Nephron progenitor cell (in vitro differentiated cells): Measurements from ENCODE around the gene LRRC1.

Source experiments
- DNase-seq: peaks from one replicate; pipeline ENCODE4 v3.0.0; 2021
- H3K27ac Mint-ChIP-seq: 2 replicates; pipeline ENCODE4 v1.8.0; 2021; ENCODE audit warnings: mild to moderate bottlenecking, moderate library complexity, mixed read lengths
- H3K27me3 Mint-ChIP-seq: 2 replicates; pipeline ENCODE4 v1.8.0; 2021; ENCODE audit warnings: mild to moderate bottlenecking, low read depth, mixed read lengths; ENCODE audit not compliant: poor library complexity
- H3K36me3 Mint-ChIP-seq: 2 replicates; pipeline ENCODE4 v1.8.0; 2021; ENCODE audit warnings: low read depth, mixed read lengths
- H3K4me1 Mint-ChIP-seq: 2 replicates; pipeline ENCODE4 v1.8.0; 2021; ENCODE audit warnings: mixed read lengths
- H3K4me3 Mint-ChIP-seq: 2 replicates; pipeline ENCODE4 v1.8.0; 2021; ENCODE audit warnings: mild to moderate bottlenecking, moderate library complexity, mixed read lengths
- H3K9me3 Mint-ChIP-seq: 2 replicates; pipeline ENCODE4 v1.8.0; 2021; ENCODE audit warnings: mild to moderate bottlenecking, moderate library complexity, mixed read lengths
- CTCF ChIP-seq: fragments of 200-600 bp; sonication (generic); IDR thresholded peaks from 2 replicates; pipeline ENCODE4 v1.5.0; 2021; ENCODE audit warnings: antibody characterized with exemption

The LRRC1 gene

GRCh38 chr6:53766930-53767329, 27.9 kb upstream of the LRRC1 start:
- Mint-ChIP-seq H3K4me3 (no peak overlapping the region), H3K27ac (no peak overlapping the region), H3K4me1 (no peaks in the 10 kb centered on the region), H3K9me3 (no peaks in the 10 kb centered on the region), H3K36me3 (no peaks in the 10 kb centered on the region), H3K27me3 (no peaks in the 10 kb centered on the region)
- DNase-seq: no peak
- no peak for TF ChIP-seq CTCF

GRCh38 chr6:53767941-53768340, 26.9 kb upstream of the LRRC1 start:
- no peaks in the 10 kb centered on the region for H3K4me1 Mint-ChIP-seq
- TF ChIP-seq CTCF: no peak
- peaks cover 1% of the 10 kb centered on the region for H3K9me3 Mint-ChIP-seq
- no peaks in the 10 kb centered on the region for H3K36me3 Mint-ChIP-seq
- H3K27ac Mint-ChIP-seq: no peak overlapping the region
- DNase-seq: no peak
- H3K27me3 Mint-ChIP-seq: no peaks in the 10 kb centered on the region
- H3K4me3 Mint-ChIP-seq: no peak overlapping the region

- TF ChIP-seq CTCF: no peak
- H3K36me3 Mint-ChIP-seq: peaks cover 1% of the 10 kb centered on the region
- H3K27me3 Mint-ChIP-seq: no peaks in the 10 kb centered on the region
- peaks cover 5% of the 10 kb centered on the region for H3K9me3 Mint-ChIP-seq
- no peaks in the 10 kb centered on the region for H3K4me1 Mint-ChIP-seq
- DNase-seq: no peak
- H3K4me3 Mint-ChIP-seq: no peak overlapping the region
- H3K27ac Mint-ChIP-seq: no peak overlapping the region
Observed at GRCh38 chr6:53768636-53769035, 26.2 kb upstream of the LRRC1 start.

- Mint-ChIP-seq H3K27me3 (no peaks in the 10 kb centered on the region), H3K4me1 (no peaks in the 10 kb centered on the region), H3K9me3 (peaks cover 24% of the 10 kb centered on the region), H3K4me3 (no peak overlapping the region), H3K36me3 (peaks cover 12% of the 10 kb centered on the region), H3K27ac (no peak overlapping the region)
- TF ChIP-seq CTCF: no peak
- DNase-seq: no peak
Observed at GRCh38 chr6:53770780-53771249, 24.0 kb upstream of the LRRC1 start.

- Mint-ChIP-seq H3K4me3 (no peak overlapping the region), H3K36me3 (peaks cover 12% of the 10 kb centered on the region), H3K4me1 (no peaks in the 10 kb centered on the region), H3K9me3 (peaks cover 30% of the 10 kb centered on the region), H3K27me3 (no peaks in the 10 kb centered on the region), H3K27ac (no peak overlapping the region)
- DNase-seq: no peak
- no peak for TF ChIP-seq CTCF
Observed at GRCh38 chr6:53771785-53772624, 22.8 kb upstream of the LRRC1 start.
